H54 (cell line): ENCODE data around the gene ARHGAP23.
"Not testable (repeated sequence)": the region's sequence is repeated elsewhere in the genome, so short reads cannot be mapped to it uniquely, and the experiment has no call there.

ENCODE experiments used
- DNase-seq: peaks from one replicate; pipeline ENCODE4 v3.0.0; 2011; ENCODE audit warnings: low spot score, mixed read lengths; ENCODE audit not compliant: insufficient read length
- FAIRE-seq: peaks from 3 replicates; lab custom pipeline; 2011; peaks lifted over from hg19 to GRCh38; lab: Jason Lieb, UNC
- POLR2A ChIP-seq: IDR thresholded peaks from 2 replicates; pipeline ENCODE4 v1.6.1; 2011; ENCODE audit warnings: low read depth, mild to moderate bottlenecking, low read length

ARHGAP23 gene

GRCh38 chr17:38425744-38426143 lies 2.5 kb upstream of the ARHGAP23 start:
- DNase-seq (peak; percentile 71), FAIRE-seq (no peak)
- no peak for TF ChIP-seq POLR2A

- no peak for TF ChIP-seq POLR2A
- FAIRE-seq (no peak), DNase-seq (no peak)
Observed at GRCh38 chr17:38426441-38426840, 1.8 kb upstream of the ARHGAP23 start.

- FAIRE-seq (no peak), DNase-seq (no peak)
- no peak for TF ChIP-seq POLR2A
Observed at GRCh38 chr17:38427160-38427949, 909 bp upstream of the ARHGAP23 start.

GRCh38 chr17:38428643-38429371 lies 543 bp downstream of the ARHGAP23 start:
- no peak for DNase-seq

GRCh38 chr17:38429476-38430100 lies 1.3 kb downstream of the ARHGAP23 start:
- no peak for TF ChIP-seq POLR2A
- DNase-seq, result no peak
- no peak for FAIRE-seq

More at GRCh38 chr17:38428643-38429371, 543 bp downstream of the ARHGAP23 start:
- no peak for FAIRE-seq
- peak; percentile 64 for TF ChIP-seq POLR2A

GRCh38 chr17:38430316-38430715 lies 2.1 kb downstream of the ARHGAP23 start:
- FAIRE-seq (no peak), DNase-seq (no peak)
- no peak for TF ChIP-seq POLR2A

GRCh38 chr17:38430822-38431221 lies 2.6 kb downstream of the ARHGAP23 start:
- no peak for FAIRE-seq
- TF ChIP-seq POLR2A, result no peak
- no peak for DNase-seq

GRCh38 chr17:38431346-38432145 lies 3.3 kb downstream of the ARHGAP23 start:
- FAIRE-seq (no peak), DNase-seq (no peak)
- TF ChIP-seq POLR2A, result no peak

GRCh38 chr17:38434178-38434665 lies 6.0 kb downstream of the ARHGAP23 start:
- no peak for FAIRE-seq

GRCh38 chr17:38435795-38436194 lies 7.5 kb downstream of the ARHGAP23 start:
- DNase-seq (no peak), FAIRE-seq (no peak)
- TF ChIP-seq POLR2A, result no peak

More at GRCh38 chr17:38434178-38434665, 6.0 kb downstream of the ARHGAP23 start:
- TF ChIP-seq POLR2A, result no peak
- no peak for DNase-seq

- TF ChIP-seq POLR2A, result no peak
- FAIRE-seq (no peak), DNase-seq (no peak)
Observed at GRCh38 chr17:38436386-38436785, 8.1 kb downstream of the ARHGAP23 start.

- DNase-seq, FAIRE-seq: not testable (repeated sequence)
Observed at GRCh38 chr17:38437313-38437712, 9.0 kb downstream of the ARHGAP23 start.

- no peak for FAIRE-seq
- no peak for DNase-seq
- no peak for TF ChIP-seq POLR2A
Observed at GRCh38 chr17:38439436-38439835, 11.2 kb downstream of the ARHGAP23 start.
